GM12873 (cell line): ENCODE data around the gene PDE7B.

Experiments
- TF ChIP-seq, protein P1 (sequence below): IDR thresholded peaks from 2 replicates; pipeline ENCODE4 v1.5.1; 2012; ENCODE audit warnings: low read depth, mild to moderate bottlenecking, moderate library complexity, low read length, control low read depth; ENCODE audit not compliant: insufficient read depth; ENCODE audit errors: missing control alignments

Gene PDE7B

DNA sequence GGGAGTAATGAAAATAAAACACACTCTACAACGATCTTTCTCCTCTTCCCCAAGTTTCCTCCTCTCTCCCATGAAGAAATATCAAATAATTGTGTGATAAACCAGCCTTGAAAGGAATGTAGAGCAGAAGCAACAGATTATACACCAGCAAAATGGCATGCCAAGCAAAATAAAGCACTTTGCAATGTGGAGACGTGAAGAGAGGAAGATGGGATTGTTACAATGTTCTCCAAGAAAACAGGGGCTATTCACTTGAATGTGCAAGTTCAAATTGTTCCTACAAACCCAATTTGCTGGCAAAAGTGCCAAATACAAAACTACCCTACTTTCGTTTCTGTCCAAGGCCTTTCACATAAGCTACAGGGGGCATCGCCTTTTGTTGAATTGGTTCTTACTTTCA is 185.1 kb downstream of the PDE7B start:
- TF ChIP-seq, protein P1, sequence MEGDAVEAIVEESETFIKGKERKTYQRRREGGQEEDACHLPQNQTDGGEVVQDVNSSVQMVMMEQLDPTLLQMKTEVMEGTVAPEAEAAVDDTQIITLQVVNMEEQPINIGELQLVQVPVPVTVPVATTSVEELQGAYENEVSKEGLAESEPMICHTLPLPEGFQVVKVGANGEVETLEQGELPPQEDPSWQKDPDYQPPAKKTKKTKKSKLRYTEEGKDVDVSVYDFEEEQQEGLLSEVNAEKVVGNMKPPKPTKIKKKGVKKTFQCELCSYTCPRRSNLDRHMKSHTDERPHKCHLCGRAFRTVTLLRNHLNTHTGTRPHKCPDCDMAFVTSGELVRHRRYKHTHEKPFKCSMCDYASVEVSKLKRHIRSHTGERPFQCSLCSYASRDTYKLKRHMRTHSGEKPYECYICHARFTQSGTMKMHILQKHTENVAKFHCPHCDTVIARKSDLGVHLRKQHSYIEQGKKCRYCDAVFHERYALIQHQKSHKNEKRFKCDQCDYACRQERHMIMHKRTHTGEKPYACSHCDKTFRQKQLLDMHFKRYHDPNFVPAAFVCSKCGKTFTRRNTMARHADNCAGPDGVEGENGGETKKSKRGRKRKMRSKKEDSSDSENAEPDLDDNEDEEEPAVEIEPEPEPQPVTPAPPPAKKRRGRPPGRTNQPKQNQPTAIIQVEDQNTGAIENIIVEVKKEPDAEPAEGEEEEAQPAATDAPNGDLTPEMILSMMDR, result no peak

- TF ChIP-seq, protein P1, result no peak
Measured at GRCh38 chr6:136037242-136037875, 185.9 kb downstream of the PDE7B start.

- TF ChIP-seq, protein P1, result no peak
Measured at GRCh38 chr6:136037876-136038460, 186.5 kb downstream of the PDE7B start.

GRCh38 chr6:136038531-136038930 is 187.0 kb downstream of the PDE7B start:
- TF ChIP-seq, protein P1, result no peak

DNA sequence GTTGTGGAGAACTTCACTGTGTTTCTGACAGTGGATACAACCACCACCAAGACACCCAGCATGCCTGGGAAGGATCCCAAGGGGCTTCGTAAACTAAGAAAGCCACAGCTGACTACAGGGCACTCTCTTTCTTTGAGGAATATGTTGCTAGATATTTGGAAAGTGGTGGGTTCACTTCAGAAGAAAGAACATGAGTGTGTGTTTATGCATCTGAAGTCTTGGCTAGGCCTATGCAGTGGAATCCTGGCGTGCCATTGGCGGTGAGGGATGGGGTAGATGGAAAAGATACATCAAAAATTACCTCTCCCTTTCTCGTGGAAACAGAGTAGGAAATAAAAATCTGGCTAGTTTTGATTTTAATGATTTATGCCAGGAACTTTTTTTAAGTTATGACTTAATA is 187.7 kb downstream of the PDE7B start:
- TF ChIP-seq, protein P1, result no peak

GRCh38 chr6:136050475-136050874 is 199.0 kb downstream of the PDE7B start:
- TF ChIP-seq, protein P1, result no peak

- TF ChIP-seq, protein P1, result no peak
Measured at GRCh38 chr6:136051140-136051775, 199.8 kb downstream of the PDE7B start.
